GM19397 (cell line): ENCODE measurements around the gene ZNF319.

Source experiments
- ATAC-seq: cut with Tn5 transposase; IDR thresholded peaks from one replicate; pipeline ENCODE4 v1.9.1; 2021; ENCODE audit warnings: mild to moderate bottlenecking, moderate library complexity; ENCODE audit not compliant: unreplicated experiment

The ZNF319 gene

DNA sequence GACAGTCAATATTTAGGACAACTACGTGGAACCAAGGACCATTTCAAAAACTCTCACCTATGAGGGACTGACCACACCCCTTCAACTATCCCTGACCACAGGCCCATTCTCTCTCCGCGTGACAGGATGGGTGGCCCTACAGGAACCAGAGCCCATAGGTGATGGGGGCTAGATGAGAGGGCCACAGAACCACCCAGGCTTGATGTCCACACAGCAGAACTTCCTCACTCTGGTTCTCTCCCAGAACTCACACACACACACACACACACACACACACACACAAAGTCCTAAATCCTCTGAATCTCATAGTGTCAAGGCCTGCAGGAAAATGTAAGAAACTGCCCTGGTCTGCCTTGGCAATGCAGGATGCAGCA is 1.5 kb downstream of the ZNF319 start:
- no peak for ATAC-seq

DNA sequence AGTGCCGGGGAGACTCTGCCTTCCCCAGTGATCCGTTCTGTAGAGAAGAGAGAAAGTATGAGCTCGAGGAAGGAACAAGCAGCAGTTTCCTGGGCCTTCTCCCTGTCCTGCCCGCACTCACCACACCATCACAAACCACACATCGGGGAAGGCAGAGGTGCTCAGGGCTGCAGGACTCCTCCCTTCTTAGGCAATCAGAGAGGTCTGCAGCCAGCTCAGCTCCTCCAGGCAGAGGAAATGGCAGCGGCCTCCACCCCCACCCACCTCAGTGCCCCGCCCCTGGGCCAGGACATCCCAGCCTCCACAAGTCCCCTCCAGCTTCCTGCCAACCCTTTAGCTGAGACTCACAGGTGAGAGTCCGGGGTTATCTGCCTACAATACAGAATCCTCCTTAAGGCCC is 2.0 kb downstream of the ZNF319 start:
- ATAC-seq, result no peak

DNA sequence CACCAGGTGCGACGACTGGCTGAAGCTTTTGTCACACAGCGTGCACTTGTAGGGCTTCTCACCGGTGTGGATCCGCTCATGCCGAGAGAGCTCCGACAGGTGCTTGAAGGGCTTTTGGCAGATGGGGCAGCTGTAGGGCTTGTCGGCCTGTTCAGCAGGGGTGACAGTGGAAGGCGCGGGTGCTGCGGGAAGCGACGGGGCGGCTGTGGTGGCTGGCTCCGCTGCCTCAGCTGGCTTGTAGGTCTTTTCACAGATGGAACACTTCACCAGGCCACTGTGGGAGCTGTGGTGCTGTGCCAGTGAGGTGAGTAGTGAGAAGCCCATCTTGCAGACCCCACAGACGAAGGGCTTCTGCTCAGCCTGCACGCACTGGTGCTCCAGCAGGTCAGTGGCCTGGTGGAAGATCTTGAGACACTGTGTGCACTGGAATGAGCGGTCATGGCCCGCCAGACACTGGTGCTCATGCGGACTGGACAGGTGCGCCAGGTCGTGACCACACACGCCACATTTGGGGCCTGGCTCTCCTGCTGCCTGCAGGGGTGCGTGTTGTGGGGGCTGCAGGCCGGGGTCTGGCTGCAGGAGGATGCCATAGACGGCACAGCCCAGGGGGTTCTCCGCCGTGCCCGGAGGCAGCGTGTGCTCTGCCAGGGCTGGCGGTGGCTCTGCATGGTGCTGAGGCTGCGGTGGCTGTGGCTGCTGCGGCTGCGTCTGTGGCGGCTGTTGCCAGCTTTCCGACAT is 2.8 kb downstream of the ZNF319 start:
- no peak for ATAC-seq

DNA sequence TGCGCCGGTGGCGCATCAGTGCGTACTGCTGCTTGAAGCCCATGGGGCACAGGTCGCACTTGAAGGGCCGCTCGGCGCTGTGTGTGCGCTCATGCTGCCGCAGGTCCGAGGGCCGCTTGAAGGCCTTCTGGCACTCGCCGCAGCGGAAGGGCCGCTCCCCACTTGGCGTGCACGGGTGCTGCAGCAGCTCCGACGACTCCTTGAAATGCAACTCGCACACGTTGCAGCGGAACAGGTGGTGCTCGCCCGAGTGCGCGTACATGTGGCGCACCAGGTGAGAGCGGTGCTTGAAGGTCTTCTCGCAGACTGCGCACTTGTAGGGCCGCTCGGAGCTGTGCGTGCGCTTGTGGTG is 3.3 kb downstream of the ZNF319 start:
- no peak for ATAC-seq

DNA sequence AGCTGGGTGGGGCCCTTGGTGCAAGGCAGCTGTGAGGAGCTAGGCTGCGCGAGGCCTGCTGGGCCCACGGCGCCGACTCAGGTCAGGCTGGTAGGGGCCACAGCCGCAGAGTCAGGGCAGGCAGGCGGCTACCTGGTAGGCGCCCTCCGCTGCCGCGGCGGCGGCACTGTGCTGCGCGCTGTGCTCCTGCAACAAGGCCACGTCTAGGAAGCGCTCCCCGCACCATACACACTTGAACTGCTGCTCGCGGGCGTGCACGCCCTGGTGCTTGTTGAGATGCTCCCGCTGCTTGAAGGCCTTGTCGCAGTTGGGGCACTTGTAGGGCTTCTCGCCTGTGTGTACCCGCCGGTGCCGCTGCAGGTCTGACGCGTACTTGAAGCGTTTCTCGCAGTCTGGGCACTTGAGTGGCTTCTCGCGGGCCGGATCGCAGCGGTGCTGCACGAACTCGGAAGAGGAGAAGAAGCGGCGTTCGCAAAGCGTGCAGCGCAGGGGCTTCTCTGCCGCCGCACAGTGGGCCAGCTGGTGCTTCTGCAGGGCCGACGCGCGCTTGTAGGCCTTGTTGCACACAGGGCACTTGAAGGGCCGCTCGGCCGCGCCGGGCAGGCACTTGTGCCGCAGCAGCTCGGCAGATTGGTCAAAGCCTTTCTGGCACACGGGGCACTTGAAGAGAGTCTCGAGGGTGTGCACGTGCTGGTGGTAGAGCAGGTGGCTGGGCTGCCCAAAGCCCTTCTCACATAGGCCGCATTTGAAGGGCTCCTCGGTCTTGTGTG is 3.9 kb downstream of the ZNF319 start:
- no peak for ATAC-seq

DNA sequence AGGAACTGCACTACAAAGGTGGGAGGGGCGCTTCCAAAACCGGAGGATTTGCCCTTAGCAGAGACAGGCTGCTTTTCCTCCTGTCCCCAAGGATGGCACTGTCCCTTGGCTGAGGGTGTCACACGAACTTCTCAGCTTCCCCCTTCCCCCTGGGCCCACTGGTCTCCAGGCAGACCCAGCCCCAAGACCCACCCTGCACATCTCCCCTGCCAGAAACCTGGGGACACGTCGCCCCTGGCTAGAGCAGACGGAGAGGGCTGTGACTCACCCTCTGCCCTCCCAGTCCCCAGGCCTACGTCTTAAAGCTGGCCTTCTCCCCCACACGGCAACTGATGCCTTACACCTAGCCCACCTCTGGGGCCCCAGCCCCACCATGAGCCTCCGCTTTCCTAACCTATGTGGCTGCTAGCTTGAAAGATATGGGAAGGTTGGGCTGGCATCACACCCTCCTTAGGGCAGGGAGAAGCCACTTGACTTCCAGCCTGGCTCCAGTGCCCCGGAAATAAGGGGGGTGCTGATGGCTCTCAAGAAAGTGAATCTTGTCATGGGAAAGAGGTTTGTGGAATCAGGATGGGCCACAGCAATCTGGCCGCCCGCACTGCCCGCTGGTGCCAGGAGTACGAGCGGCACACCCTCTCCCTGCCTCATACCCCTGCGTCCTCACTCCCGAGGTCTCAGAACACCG is 4.6 kb downstream of the ZNF319 start:
- no peak for ATAC-seq

DNA sequence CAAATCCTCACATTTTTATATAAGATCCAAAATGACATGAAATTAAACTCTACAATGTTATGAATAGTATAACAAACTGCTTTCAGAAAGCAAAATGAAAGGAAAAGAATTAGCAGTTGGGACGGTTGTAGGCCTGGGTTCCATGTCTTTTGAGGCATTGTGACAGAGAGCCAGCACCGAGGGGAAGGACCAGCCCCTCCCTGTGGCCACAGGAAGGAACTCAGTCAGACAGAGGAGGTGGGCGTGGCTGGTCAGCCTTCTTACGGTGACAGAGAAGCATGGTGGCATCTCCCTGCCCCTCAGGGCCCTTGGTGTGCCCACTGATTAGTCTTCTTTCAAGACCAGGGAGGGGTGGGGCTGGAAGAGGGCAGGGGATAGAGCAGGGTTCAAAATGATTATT is 5.7 kb downstream of the ZNF319 start:
- no peak for ATAC-seq

DNA sequence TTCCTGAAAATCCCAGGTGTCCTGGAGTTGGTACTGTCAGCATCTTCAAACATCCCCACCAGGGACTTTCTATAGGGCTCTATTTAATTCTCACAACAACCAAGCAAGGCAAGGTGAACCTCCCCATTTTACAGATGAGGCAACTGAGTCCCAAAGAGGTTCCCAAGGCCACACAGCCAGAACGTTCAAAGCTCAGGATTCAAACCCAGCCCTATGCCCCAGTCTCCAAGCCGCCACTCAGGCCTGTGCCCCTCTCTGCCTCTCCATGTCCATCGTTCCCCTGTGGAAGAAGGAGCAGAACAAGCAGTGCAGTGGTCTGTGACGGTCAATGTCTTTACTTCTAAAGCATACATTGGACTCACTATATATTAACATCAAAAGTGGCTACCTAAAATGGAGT is 6.1 kb downstream of the ZNF319 start:
- ATAC-seq, result no peak

DNA sequence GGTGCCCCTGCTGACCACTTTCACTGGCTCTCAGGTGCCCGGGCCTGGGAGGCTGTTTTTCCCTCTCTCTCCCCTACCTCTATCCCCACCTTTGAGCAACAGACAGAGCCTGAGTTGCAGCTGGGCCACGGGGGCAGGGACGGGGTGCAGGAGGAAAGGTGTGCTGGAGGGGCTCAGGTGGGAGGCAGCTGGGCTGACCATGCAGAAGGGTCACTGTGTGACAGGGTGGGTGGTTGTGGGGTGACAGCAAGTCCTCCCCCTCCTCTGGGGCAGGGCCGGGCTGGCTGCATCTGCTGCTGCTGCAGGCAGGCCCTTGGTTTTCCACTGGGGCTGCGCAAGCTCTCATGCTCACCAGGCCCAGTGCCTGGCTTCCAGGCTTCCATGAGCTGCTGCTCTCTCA is 6.6 kb downstream of the ZNF319 start:
- ATAC-seq, result no peak

DNA sequence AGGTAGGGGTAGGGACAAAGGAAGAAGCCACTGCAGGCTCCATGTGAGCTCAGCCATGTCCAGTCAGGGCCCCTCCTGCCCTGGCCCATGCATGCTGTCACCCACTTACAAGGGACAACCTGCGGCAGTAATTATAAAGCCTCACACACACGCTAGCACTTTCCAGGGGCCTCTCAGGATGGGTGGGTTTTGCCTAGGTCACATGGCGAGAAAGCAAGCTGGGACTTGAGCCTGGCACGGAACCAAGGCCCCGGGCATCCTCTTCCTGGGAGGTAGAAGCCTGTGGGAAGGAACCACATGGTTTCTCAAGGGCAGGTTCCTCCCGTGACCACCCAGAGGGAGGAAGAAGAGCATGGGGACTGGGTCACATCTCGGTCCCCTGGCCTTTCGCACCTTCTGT is 7.0 kb downstream of the ZNF319 start:
- ATAC-seq, result no peak

DNA sequence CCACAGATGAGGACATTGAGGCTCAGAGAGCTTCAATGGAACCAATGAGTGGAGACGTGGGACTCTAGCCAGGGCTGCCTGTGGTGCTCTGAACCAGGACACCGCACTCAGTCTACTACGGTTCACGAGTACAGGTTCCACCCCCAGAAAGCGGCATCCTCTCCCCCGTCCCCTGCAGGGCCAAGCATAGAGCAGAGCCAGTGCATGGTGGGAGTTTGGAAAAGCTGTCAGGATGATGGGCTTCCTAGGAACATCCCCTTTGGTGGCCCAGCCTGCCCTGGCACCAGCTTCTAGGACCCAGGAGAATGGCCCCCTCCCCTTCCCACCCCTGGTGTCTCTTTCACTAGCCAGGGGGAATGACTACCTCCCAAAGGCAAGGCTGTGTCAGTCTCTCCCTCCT is 8.4 kb downstream of the ZNF319 start:
- ATAC-seq, result no peak

DNA sequence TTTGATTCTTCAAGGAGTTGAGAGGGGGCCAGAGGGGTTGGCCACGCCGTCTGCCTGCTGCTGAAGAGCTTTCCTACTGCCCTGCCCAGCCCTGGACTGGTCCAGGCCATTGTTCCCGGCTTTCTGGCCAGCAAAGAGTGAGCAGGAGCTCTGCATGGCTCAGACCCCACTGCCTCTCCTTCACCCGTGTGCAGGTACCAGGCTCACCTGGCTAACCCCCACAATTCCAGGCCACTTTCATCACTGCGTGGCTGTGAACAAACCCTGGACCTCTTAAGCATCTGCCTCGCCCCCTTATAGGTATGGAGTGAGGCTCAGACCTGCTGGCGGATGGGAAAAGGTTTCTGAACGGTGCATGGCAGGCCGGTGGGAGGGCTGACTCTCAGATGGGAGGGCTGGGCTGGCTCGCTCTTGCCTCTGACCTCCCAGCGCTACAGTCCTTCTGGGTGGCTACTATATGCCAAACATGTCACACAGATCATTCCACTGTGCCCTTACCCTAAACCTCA is 8.9 kb downstream of the ZNF319 start:
- no peak for ATAC-seq

DNA sequence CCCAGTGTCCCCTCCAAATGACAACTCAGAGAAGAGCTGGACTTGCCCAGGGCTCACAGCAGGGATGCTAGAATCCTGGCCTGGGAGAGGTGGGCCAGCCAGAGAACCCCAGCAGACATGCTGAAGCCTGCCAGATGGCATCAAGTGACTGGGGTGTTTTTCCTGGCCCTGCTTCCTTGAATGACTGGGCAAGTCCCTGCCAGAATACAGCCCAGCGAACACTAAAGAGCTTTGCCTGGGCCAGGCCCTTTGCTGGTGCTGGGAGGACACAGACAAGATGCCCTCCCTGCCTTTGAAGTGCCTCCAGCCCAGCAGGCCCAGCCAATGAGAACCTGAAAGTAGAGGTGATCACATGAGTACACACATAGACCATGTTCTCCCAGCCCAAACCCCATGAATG is 11.5 kb downstream of the ZNF319 start:
- ATAC-seq, result no peak

DNA sequence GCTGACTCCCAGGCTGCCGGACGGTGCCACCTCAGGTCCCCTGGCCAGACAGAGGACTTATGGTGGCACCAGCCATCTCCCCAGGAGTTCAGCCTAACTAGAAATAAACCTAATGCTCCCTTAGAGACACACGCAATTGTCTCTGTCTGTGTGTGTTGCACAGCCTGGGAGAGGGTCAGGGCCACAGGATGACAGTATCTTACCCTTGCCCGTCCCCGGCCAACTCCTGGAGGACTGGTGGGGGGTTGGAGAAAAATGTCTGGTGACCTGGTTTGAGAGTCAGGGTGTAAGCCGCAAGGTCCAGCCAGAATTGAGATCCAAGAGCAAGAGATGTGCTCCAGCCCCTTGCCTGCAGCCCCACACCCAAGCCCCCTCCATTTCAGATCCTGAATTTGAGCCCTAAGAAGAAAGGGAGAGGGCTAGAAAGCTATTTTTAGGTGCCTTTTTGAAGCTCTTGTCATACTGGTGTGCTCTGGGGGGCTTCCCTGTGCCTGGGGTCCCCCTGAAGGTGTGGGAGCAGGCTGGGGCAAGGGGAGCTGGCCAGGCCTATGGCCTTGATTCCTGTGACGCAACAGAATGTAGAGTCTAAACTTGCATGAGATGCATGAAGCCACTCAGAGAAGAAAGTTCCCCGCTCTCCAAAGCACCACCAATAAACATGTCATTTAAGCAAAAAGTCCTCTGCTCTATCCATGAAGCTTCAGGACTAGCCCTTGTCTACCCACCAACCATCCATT is 12.9 kb downstream of the ZNF319 start:
- ATAC-seq, result no peak

DNA sequence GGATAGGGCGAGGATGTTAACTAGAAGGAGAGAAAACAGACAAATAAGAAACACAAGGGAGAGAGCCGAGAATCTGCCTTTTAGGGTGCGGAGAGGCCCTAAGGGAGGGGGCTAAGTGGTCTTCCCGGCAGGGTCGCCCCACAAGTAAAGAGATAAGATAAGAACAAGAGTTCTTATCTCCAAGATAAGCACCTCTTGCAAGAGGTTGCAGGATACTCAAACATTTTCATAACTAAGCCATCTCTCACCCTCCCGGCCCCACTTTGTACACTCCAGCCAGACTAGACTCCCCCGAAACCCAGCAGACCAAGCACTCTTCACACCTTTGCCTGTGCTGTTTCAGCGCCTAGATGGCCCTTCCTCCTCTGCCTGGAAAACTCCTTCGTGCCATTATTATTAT is 14.3 kb downstream of the ZNF319 start:
- ATAC-seq, result no peak

DNA sequence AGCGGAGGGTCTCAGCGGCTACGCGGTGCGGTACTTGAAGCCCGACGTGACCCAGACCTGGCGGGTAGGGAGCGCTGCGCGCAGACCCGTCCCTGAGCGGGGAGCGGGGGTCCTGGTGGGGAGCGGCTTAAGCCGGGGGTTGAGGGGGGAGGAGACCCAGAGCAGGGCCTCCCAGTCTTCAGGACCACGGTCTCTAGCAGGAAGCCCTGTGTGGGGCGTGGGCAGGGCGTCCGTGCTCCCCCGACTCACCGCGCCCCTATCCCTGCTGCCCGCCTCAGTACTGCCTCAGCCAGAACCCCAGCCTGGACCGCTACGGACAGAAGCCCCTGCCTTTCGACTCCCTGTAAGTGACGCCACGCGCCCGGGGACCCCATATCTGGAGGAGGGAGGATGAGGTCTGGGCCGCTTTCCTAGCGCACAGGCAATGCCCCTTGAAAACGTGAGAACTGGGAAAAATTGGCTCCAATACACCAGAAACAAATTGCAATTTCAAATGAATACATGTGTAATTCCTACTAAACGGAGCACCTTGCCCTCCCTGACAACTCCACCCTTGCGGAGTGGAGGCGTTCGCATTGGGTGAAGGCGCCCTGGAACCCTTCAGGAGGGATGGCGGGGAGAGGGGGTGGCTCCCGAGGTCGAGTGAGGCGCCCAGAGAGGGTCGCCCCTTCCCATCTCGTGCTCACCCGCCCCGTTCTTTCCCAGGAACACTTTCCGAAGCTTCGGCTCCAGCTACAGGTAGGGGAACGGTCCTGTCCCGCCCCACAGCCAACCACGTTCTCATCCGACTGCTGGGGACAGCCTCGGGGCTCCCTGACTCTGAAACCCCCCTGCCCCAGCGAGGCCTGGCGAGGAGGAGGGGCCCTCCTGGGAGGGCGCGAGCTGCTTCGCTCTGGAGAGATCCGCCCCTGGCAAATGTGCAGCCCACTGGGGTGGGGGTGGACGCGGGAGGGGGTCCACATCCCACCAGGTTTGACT is 15.0 kb downstream of the ZNF319 start:
- no peak for ATAC-seq

DNA sequence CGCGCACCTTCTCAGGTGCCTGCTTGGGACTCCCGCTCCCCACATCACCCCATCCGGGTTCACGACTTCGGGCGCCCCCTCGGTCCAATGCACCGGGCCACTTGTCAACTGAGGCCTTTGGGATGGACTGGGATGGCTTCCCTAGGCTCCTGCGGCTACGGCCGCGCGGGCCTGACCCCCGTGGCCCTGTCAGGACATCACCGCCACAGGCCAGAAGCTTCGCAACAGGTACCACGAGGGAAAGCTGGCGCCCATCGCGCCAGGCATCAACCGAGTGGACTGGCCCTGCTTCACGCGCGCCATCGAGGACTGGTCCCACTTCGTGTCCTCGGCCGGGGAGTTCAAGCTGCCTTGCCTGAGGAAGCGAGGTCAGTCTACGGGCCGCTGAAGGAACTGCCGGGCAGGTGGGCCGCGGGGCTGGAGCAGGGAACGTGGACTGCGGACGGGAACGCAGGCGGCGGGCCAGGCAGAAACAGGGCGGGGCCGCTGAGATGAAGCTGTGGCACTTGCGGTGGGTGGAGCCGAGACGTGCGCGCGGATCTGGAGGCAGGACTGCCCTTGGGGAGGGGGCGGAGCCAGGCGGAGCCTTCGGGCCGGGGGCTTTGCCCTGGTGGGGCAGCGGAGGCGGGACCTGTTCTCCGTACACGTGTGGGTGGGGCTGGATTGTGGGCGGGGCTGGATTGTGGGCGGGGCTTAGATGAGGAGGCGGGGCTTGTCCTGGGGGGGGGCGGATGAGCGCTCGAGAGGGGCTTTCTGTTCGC is 15.8 kb downstream of the ZNF319 start:
- ATAC-seq, result peak; percentile 69

DNA sequence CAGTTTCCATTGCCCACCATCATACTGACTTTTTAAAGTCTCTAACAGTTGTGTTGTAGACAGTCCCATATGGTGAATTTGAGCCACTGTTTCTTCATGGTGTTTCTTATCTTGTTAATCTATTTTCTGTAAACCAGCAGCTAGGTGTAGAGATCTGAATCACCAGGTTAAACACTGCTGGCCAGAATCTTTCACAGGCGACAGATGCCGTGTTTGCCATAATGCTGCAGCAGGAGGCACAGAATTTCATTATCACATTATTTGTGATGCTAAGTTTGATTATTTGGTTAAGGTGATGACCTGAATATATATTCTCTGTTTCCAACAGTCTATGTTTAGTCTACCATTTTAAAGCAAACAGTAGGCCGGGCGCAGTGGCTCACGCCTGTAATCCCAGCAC is 18.1 kb downstream of the ZNF319 start:
- no peak for ATAC-seq

DNA sequence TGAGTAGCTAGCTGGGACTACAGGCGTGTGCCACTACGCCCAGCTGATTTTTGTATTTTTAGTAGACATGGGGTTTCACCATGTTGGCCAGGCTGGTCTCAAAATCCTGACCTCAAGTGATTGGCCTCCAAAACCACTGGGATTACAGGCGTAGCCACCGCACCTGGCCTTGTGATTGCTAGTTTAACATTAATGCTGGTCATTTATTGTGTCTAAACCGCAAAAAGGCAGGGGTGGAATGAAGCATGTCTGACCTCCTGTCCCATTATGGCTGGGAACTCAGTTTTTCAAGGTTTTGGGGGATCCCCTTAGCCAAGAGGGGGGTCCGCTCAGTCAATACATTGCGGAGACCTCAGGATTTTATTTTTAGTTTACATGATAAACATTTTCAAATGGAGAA is 18.8 kb downstream of the ZNF319 start:
- ATAC-seq, result no peak
